SKM-1 (cell line): ENCODE results near the gene GAGE12J.
"Not testable (repeated sequence)": the region's sequence is repeated elsewhere in the genome, so short reads cannot be mapped to it uniquely, and the experiment has no call there.

Source experiments
- DNase-seq: peaks from one replicate; lab custom pipeline; 2025; ENCODE audit not compliant: unreplicated experiment; lab: John Stamatoyannopoulos, UW

The GAGE12J gene

DNA sequence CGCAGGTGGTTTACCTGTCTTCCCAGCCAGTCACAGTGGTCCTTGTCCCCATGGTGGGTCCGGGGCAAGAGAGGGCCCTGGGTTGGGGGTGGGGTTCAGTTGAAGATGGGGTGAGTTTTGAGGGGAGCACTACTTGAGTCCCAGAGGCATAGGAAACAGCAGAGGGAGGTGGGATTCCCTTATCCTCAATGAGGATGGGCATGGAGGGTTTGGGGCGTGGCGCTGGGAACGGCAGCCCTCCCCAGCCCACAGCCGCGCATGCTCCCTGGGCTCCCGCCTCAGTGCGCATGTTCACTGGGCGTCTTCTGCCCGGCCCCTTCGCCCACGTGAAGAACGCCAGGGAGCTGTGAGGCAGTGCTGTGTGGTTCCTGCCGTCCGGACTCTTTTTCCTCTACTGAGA lies at the start of gene GAGE12J:
GAGE12J (plus strand) TSS at position 301 of the 400 bp plus-strand sequence. CDS start 1,157 bp downstream, outside the sequence.
- not testable (repeated sequence) for DNase-seq

GRCh38 chrX:49272421-49272820 lies 49.4 kb upstream of the GAGE12J start:
- DNase-seq, result no peak

DNA sequence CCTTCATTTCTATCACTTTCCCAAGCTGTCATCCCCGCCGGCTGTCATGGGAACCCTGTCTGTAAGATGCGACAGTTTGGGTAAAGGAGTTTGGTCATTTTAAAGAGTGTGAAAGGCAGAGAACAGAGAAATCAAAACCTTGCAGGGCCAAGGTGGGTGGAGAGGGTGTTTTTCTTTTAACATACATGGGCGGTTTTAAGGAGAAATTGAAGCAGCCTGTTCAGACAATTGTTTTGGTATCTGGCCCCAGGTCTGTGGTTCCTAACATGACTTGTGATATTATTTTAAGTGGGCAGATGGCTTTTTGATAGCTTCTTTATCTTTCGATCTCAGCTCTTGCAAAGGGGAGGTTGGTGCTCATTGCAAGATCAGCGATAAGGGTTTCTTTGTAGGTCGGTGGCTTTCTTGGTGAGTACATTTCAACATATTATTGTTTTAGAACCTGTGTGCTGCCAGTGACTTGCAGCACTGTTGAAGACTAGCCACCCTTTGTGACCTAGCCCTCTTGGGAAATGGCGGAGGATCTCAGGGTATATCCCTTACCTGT lies 48.6 kb upstream of the GAGE12J start:
- no peak for DNase-seq

DNA sequence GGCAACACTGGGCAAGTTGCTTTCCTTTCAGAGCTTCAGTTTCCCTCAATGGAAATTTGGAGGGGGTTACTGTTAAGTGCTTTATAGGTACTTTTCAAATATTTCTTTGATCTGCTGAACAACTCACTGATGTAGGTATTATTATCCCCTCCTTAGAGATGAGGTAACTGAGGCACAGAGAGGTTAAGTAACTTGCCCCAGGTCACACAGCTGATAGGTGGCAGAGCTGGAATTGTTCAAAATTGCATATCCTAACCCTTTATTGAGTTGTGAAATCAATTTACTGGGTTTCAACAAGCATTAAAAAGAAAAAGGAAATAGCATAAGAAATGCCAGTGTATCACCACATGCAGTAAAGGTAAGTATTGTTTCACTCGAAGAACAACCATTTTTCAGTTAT lies 45.6 kb upstream of the GAGE12J start:
- no peak for DNase-seq

- no peak for DNase-seq
These were observed 44.9 kb upstream of the GAGE12J start for GRCh38 chrX:49276671-49277534.

- DNase-seq, result no peak
These were observed 44.4 kb upstream of the GAGE12J start for GRCh38 chrX:49277535-49277830.

- DNase-seq, result no peak
These were observed 43.8 kb upstream of the GAGE12J start for GRCh38 chrX:49278081-49278480.

- no peak for DNase-seq
These were observed 39.2 kb upstream of the GAGE12J start for GRCh38 chrX:49282647-49283011.

DNA sequence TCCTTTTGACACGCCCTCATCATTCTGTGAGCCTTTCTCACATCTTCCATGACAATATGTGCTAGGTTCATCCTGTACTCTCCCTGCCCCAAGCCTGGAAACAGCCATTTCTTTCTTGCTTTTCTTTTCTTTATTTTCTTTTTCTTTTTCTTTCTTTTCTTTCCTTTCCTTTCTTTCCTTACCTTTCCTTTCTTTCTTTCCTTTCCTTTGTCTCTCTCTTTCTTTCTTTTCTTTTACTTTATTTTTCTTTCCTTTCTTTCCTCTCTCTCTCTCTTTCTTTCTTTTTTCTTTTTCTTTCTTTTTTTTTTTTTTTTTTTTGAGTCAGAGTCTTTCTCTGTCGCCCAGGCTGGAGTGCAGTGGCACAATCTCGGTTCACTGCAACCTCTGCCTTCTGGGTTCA lies 37.6 kb upstream of the GAGE12J start:
- DNase-seq, result no peak

GRCh38 chrX:49286136-49286535 lies 35.7 kb upstream of the GAGE12J start:
- no peak for DNase-seq

GRCh38 chrX:49286581-49286980 lies 35.3 kb upstream of the GAGE12J start:
- DNase-seq, result no peak

GRCh38 chrX:49287665-49288064 lies 34.2 kb upstream of the GAGE12J start:
- DNase-seq, result no peak

GRCh38 chrX:49290215-49290614 lies 31.6 kb upstream of the GAGE12J start:
- no peak for DNase-seq

- DNase-seq, result peak; percentile 6
These were observed 30.1 kb upstream of the GAGE12J start for GRCh38 chrX:49291615-49292337.

GRCh38 chrX:49292400-49293362 lies 29.2 kb upstream of the GAGE12J start:
- DNase-seq, result no peak

DNA sequence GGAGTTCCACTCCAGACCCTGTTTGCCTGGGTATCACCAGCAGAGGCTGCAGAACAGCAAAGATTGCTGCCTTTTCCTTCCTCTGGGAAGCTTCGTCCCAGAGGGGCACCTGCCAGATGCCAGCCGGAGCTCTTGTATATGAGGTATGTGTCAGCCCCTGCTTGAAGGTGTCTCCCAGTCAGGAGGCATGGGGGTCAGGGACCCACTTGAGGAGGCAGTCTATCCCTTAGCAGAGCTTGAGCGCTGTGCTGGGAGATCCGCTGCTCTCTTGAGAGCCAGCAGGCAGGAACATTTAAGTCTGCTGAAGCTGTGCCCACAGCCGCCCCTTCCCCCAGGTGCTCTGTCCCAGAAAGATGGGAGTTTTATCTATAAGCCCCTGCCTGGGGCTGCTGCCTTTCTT lies 22.5 kb upstream of the GAGE12J start:
- DNase-seq, result not testable (repeated sequence)

GRCh38 chrX:49300703-49301102 lies 21.1 kb upstream of the GAGE12J start:
- no peak for DNase-seq

DNA sequence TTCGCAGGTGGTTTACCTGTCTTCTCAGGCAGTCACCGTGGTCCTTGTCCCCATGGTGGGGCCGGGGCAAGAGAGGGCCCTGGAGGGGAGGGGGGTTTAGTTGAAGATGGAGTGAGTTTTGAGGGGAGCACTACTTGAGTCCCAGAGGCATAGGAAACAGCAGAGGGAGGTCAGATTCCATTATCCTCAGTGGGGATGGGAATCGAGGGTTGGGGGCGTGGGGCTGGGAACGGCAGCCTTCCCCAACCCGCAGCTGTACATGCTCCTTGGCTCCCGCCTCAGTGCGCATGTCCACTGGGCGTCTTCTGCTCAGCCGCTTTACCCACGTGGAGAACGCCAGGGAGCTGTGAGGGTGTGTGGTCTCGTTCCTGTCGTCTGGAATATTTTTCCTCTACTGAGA lies 18.5 kb upstream of the GAGE12J start, which contains the start of gene GAGE10:
GAGE10 (plus strand) TSS at position 301 of the 400 bp plus-strand sequence. CDS start 1,214 bp downstream, outside the sequence.
- DNase-seq, result no peak

DNA sequence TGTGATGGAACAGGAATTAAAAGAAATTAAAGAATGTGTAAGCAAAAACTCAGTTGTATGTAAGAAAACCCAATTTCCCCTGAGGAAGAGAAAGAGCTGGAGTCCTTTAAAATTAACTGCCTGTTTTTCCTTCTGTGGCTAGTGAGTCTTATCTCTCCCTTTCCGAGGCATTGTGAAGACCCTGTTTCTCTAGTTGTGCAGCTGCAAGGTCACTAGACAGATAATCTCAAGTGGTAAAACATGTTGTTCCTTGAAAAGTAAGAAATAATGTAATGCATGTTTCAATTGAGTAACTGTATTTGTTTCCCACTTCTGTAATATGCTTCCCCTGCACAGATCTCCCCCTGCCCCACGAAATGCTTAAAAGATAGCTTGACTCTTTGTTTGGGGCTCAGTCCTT lies 14.1 kb upstream of the GAGE12J start:
- not testable (repeated sequence) for DNase-seq

DNA sequence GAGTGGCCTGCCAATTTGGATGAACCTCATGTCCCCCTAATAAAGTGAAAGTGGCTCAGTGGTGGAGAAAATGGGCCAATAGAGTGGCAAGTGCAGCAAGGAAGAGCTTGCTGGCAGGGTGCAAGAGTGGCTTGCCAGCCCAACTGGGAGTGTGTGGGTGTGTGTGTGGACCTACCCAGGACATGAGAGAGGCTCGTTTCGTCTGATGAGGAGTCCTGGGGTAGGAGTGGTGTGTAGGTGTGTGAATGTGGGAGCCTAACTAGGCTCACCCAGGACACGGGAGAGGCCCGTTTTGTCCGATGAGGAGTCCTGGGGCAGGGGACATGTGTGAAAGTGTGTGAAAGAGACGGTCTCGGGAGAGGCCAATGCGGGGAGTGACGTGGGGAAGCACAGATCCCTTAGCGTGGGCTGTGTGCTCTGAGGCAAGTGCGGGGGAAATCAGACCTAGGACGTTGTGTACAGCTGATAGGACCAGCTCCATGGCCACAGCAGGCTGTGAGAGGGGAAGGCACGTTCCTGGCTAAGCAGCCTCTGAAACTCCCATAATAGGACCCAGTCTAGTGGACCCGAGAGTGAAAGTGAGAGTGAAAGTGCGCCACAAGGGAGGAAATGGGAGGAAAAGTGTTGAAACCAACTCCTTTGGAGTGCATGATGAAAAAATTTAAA lies 13.1 kb upstream of the GAGE12J start:
- DNase-seq, result no peak
